KMS-11 (cell line): ENCODE data around the gene ZNF597.

Experiments
- H2AFZ ChIP-seq: fragments of 200-600 bp; sonication (generic); 2 replicates; pipeline ENCODE4 v1.6.1; 2016; ENCODE audit warnings: antibody characterized with exemption, mixed run types, low read depth
- H3K27ac ChIP-seq: fragments of 200-600 bp; sonication (generic); 2 replicates; pipeline ENCODE4 v1.6.1; 2016; ENCODE audit warnings: mild to moderate bottlenecking, mixed run types
- H3K27me3 ChIP-seq: fragments of 200-600 bp; sonication (generic); 2 replicates; pipeline ENCODE4 v1.6.1; 2017; ENCODE audit warnings: mild to moderate bottlenecking, low read depth, mixed run types, moderate library complexity; ENCODE audit not compliant: insufficient read depth
- H3K36me3 ChIP-seq: fragments of 200-600 bp; sonication (generic); 2 replicates; pipeline ENCODE4 v1.6.1; 2017; ENCODE audit warnings: mild to moderate bottlenecking, mixed run types; ENCODE audit not compliant: insufficient read depth
- H3K4me1 ChIP-seq: fragments of 200-600 bp; sonication (generic); 2 replicates; pipeline ENCODE4 v1.6.1; 2016; ENCODE audit warnings: mild to moderate bottlenecking, low read depth, mixed run types; ENCODE audit not compliant: poor library complexity, severe bottlenecking
- H3K4me2 ChIP-seq: fragments of 200-600 bp; sonication (generic); 2 replicates; pipeline ENCODE4 v1.7.0; 2016; ENCODE audit warnings: mild to moderate bottlenecking, mixed run types
- H3K4me3 ChIP-seq: fragments of 200-600 bp; sonication (generic); IDR thresholded peaks from 2 replicates; pipeline ENCODE4 v1.6.1; 2017; ENCODE audit warnings: low read depth, low read length, mixed read lengths; ENCODE audit not compliant: insufficient read depth
- H3K79me2 ChIP-seq: fragments of 200-600 bp; sonication (generic); 2 replicates; pipeline ENCODE4 v1.6.1; 2016; ENCODE audit warnings: low read depth, mixed run types; ENCODE audit not compliant: insufficient read depth
- H3K9ac ChIP-seq: fragments of 200-600 bp; sonication (generic); 2 replicates; pipeline ENCODE4 v1.6.1; 2016; ENCODE audit warnings: mild to moderate bottlenecking, mixed run types
- H4K20me1 ChIP-seq: fragments of 200-600 bp; sonication (generic); 2 replicates; pipeline ENCODE4 v1.6.1; 2016; ENCODE audit warnings: mild to moderate bottlenecking, mixed run types; ENCODE audit not compliant: insufficient read depth
- CTCF ChIP-seq: fragments of 200-600 bp; sonication (generic); conservative IDR thresholded peaks from 2 replicates; pipeline ENCODE4 v1.6.1; 2017; ENCODE audit warnings: low read depth, mild to moderate bottlenecking, antibody characterized with exemption, low read length, moderate library complexity, mixed read lengths

Gene ZNF597

GRCh38 chr16:3470723-3471122 lies 27.4 kb upstream of the ZNF597 start:
- H3K36me3 ChIP-seq: peaks cover 13% of the 10 kb centered on the region; the same call in 1 of the 2 replicates
- H4K20me1 ChIP-seq: peaks cover 25% of the 10 kb centered on the region; the same call in 1 of the 2 replicates
- no peak for TF ChIP-seq CTCF
- H3K9ac ChIP-seq: no peak overlapping the region
- H2AFZ ChIP-seq: no peak overlapping the region
- peaks cover 100% of the 10 kb centered on the region for H3K79me2 ChIP-seq
- peaks cover 10% of the 10 kb centered on the region for H3K4me1 ChIP-seq
- no peak overlapping the region for H3K4me2 ChIP-seq
- no peak overlapping the region for H3K4me3 ChIP-seq
- H3K27ac ChIP-seq: no peak overlapping the region
- H3K27me3 ChIP-seq: no peaks in the 10 kb centered on the region

GRCh38 chr16:3469736-3470135 lies 26.4 kb upstream of the ZNF597 start:
- Histone ChIP-seq H3K9ac (no peak overlapping the region), H2AFZ (no peak overlapping the region), H3K27me3 (no peaks in the 10 kb centered on the region), H3K4me3 (no peak overlapping the region), H3K79me2 (peaks cover 100% of the 10 kb centered on the region), H3K36me3 (peaks cover 13% of the 10 kb centered on the region; the same call in 1 of the 2 replicates), H3K27ac (no peak overlapping the region), H3K4me2 (no peak overlapping the region), H4K20me1 (peaks cover 29% of the 10 kb centered on the region; the same call in 1 of the 2 replicates), H3K4me1 (peaks cover 11% of the 10 kb centered on the region)
- TF ChIP-seq CTCF: no peak

- Histone ChIP-seq H3K9ac (no peak overlapping the region), H3K4me3 (no peak overlapping the region), H3K4me1 (peaks cover 23% of the 10 kb centered on the region), H3K27me3 (no peaks in the 10 kb centered on the region), H3K4me2 (no peak overlapping the region), H2AFZ (no peak overlapping the region), H4K20me1 (peaks cover 29% of the 10 kb centered on the region; the same call in 1 of the 2 replicates), H3K79me2 (peaks cover 100% of the 10 kb centered on the region), H3K27ac (no peak overlapping the region), H3K36me3 (peaks cover 13% of the 10 kb centered on the region; the same call in 1 of the 2 replicates)
- no peak for TF ChIP-seq CTCF
These were observed 25.2 kb upstream of the ZNF597 start for GRCh38 chr16:3468501-3468900.

- Histone ChIP-seq H3K79me2 (peaks cover 100% of the 10 kb centered on the region), H4K20me1 (peaks cover 29% of the 10 kb centered on the region; the same call in 1 of the 2 replicates), H3K4me1 (peaks cover 29% of the 10 kb centered on the region), H3K4me2 (no peak overlapping the region), H3K36me3 (peaks cover 9% of the 10 kb centered on the region; the same call in 1 of the 2 replicates), H3K9ac (no peak overlapping the region), H3K4me3 (no peak overlapping the region), H3K27me3 (no peaks in the 10 kb centered on the region), H2AFZ (no peak overlapping the region), H3K27ac (no peak overlapping the region)
- TF ChIP-seq CTCF: no peak
These were observed 24.6 kb upstream of the ZNF597 start for GRCh38 chr16:3467921-3468320.
